HG03571 (cell line): Measurements from ENCODE around the gene TPGS2.
"Not testable (repeated sequence)": the region's sequence is repeated elsewhere in the genome, so short reads cannot be mapped to it uniquely, and the experiment has no call there.

Experiments
- ATAC-seq: cut with Tn5 transposase; IDR thresholded peaks from one replicate; pipeline ENCODE4 v1.9.1; 2021; ENCODE audit not compliant: unreplicated experiment

Gene TPGS2

GRCh38 chr18:36828630-36829361, at the start of gene TPGS2, which contains the start of gene KIAA1328:
Gene TPGS2, minus strand, starts transcription at chr18:36829002. Its CDS starts 235 bp downstream, at chr18:36828767.
Gene KIAA1328, plus strand, starts transcription at chr18:36829127. Its CDS starts 12 bp downstream, at chr18:36829139.
- ATAC-seq = peak; percentile 95

- ATAC-seq = not testable (repeated sequence)
Measured at GRCh38 chr18:36873826-36874225, 45.0 kb upstream of the TPGS2 start.

- ATAC-seq = no peak
Measured at GRCh38 chr18:36872329-36872728, 43.5 kb upstream of the TPGS2 start.

GRCh38 chr18:36871801-36872200, 43.0 kb upstream of the TPGS2 start:
- ATAC-seq = no peak

GRCh38 chr18:36867056-36867455, 38.3 kb upstream of the TPGS2 start:
- ATAC-seq = no peak

- no peak for ATAC-seq
Measured at GRCh38 chr18:36862182-36862581, 33.4 kb upstream of the TPGS2 start.

- no peak for ATAC-seq
Measured at GRCh38 chr18:36856815-36857214, 28.0 kb upstream of the TPGS2 start.

GRCh38 chr18:36851202-36851590, 22.4 kb upstream of the TPGS2 start:
- no peak for ATAC-seq

GRCh38 chr18:36850527-36851201, 21.9 kb upstream of the TPGS2 start:
- ATAC-seq = no peak

- ATAC-seq = no peak
Measured at GRCh38 chr18:36849288-36850006, 20.6 kb upstream of the TPGS2 start.

- no peak for ATAC-seq
Measured at GRCh38 chr18:36848609-36849008, 19.8 kb upstream of the TPGS2 start.

- ATAC-seq = no peak
Measured at GRCh38 chr18:36843784-36844183, 15.0 kb upstream of the TPGS2 start.

- ATAC-seq = no peak
Measured at GRCh38 chr18:36843199-36843598, 14.4 kb upstream of the TPGS2 start.

GRCh38 chr18:36839835-36840234, 11.0 kb upstream of the TPGS2 start:
- ATAC-seq = no peak

- ATAC-seq = no peak
Measured at GRCh38 chr18:36835927-36836326, 7.1 kb upstream of the TPGS2 start.

- ATAC-seq = no peak
Measured at GRCh38 chr18:36833120-36833519, 4.3 kb upstream of the TPGS2 start.

- ATAC-seq = no peak
Measured at GRCh38 chr18:36831139-36831538, 2.3 kb upstream of the TPGS2 start.

- ATAC-seq = no peak
Measured at GRCh38 chr18:36830158-36830495, 1.3 kb upstream of the TPGS2 start.

- ATAC-seq = no peak
Measured at GRCh38 chr18:36829362-36830157, 758 bp upstream of the TPGS2 start.

- no peak for ATAC-seq
Measured at GRCh38 chr18:36828157-36828629, 609 bp downstream of the TPGS2 start.

GRCh38 chr18:36826556-36826955, 2.2 kb downstream of the TPGS2 start:
- no peak for ATAC-seq
